NT2/D1 (cell line): ENCODE results near the gene MTERF2.

Source experiments
- SUZ12 ChIP-seq: IDR thresholded peaks from 2 replicates; pipeline ENCODE4 v1.6.1; 2011; ENCODE audit not compliant: insufficient read length, insufficient read depth; ENCODE audit errors: extremely low read depth
- YY1 ChIP-seq: IDR thresholded peaks from 2 replicates; pipeline ENCODE4 v1.6.1; 2011; ENCODE audit not compliant: insufficient read length, insufficient read depth
- ZNF274 ChIP-seq: IDR thresholded peaks from 2 replicates; pipeline ENCODE4 v1.6.1; 2011; ENCODE audit warnings: mild to moderate bottlenecking, low read depth, low read length

DNA sequence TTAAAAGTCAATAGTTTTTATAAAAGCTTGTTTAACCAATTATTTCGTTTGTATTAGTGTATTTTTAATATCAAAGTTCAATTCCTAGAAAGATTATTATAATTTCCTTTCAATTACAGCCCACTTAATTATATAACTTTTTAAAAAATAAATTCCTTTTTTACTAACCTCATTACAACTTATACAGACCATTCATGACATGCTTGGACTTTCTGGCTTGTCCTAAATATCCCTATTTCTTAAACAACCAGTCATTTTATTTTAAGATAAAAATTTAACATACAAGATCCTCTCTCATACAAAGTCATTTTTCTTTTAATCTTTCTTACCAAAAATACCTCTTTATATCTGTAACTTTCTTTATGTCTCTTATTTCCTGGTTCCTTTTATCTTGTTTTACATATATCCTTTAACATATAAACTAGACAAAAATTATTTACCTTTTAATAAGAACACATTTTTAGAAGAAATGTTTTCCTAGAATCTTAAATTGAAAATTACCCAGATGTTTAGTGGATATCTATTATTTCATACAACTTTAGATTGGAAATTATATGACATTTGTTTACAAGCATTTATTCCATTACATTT is 41.6 kb downstream of the MTERF2 start:
- TF ChIP-seq YY1 (no peak), ZNF274 (no peak), SUZ12 (no peak)
